HFFc6 (cell line): ENCODE measurements around the gene SLC6A8. TPM values are rescaled to one million over a fixed set of nuclear protein-coding genes. Genes with fewer than 3 reads are reported as not detected.

ENCODE experiments used
- DNase-seq: peaks from one replicate; pipeline ENCODE4 v3.0.0-alpha.2; 2018
- H3K27ac Mint-ChIP-seq: 2 replicates; pipeline ENCODE4 v1.8.0; 2020; ENCODE audit warnings: mild to moderate bottlenecking, mixed read lengths
- H3K27me3 Mint-ChIP-seq: 2 replicates; pipeline ENCODE4 v1.8.0; 2021; ENCODE audit warnings: mild to moderate bottlenecking, moderate library complexity, mixed read lengths; ENCODE audit not compliant: insufficient read depth
- H3K36me3 Mint-ChIP-seq: 2 replicates; pipeline ENCODE4 v1.8.0; 2021; ENCODE audit warnings: low read depth, mixed read lengths
- H3K4me1 Mint-ChIP-seq: 2 replicates; pipeline ENCODE4 v1.8.0; 2020; ENCODE audit warnings: low read depth, mixed read lengths
- H3K4me3 Mint-ChIP-seq: 2 replicates; pipeline ENCODE4 v1.8.0; 2020; ENCODE audit warnings: mild to moderate bottlenecking, moderate library complexity, mixed read lengths
- H3K9me3 Mint-ChIP-seq: 2 replicates; pipeline ENCODE4 v1.8.0; 2020; ENCODE audit warnings: mild to moderate bottlenecking, mixed read lengths
- CTCF ChIP-seq: fragments of 200-600 bp; sonication (generic); IDR thresholded peaks from 2 replicates; pipeline ENCODE4 v1.5.0; 2021; ENCODE audit warnings: antibody characterized with exemption, mild to moderate bottlenecking
- total RNA-seq, 6 experiments: library from RNA; stranded (reverse); fragmentation: NEBNext Ultra II Directional; extraction: Animal tissue kit (Norgen Biotek cat#: 25700); gene quantifications; 2 replicates in 1 of 6; 3 replicates in 5 of 6; pipeline ENCODE4 v1.2.3, GENCODE V29; 2021

The SLC6A8 gene
- total RNA-seq, 6 experiments from 2014 or later = 14.0 to 33.8 (median 17.7) TPM

GRCh38 chrX:153647461-153648357, 40.0 kb upstream of the SLC6A8 start:
- no peak for DNase-seq
- Mint-ChIP-seq H3K4me1 (no peaks in the 10 kb centered on the region), H3K36me3 (no peaks in the 10 kb centered on the region)

GRCh38 chrX:153648358-153649177, 39.2 kb upstream of the SLC6A8 start:
- no peak for TF ChIP-seq CTCF
- no peaks in the 10 kb centered on the region for H3K36me3 Mint-ChIP-seq
- H3K27me3 Mint-ChIP-seq = peaks cover 9% of the 10 kb centered on the region
- H3K9me3 Mint-ChIP-seq = no peaks in the 10 kb centered on the region
- H3K4me3 Mint-ChIP-seq = no peak overlapping the region
- no peak overlapping the region for H3K27ac Mint-ChIP-seq
- no peaks in the 10 kb centered on the region for H3K4me1 Mint-ChIP-seq
- DNase-seq = no peak

More at GRCh38 chrX:153647461-153648357, 40.0 kb upstream of the SLC6A8 start:
- Mint-ChIP-seq H3K4me3 (no peak overlapping the region), H3K27me3 (peaks cover 9% of the 10 kb centered on the region), H3K9me3 (no peaks in the 10 kb centered on the region), H3K27ac (no peak overlapping the region)
- TF ChIP-seq CTCF = no peak

GRCh38 chrX:153649178-153649914, 38.4 kb upstream of the SLC6A8 start:
- no peaks in the 10 kb centered on the region for H3K36me3 Mint-ChIP-seq
- H3K9me3 Mint-ChIP-seq = no peaks in the 10 kb centered on the region
- no peak for DNase-seq
- H3K27ac Mint-ChIP-seq = no peak overlapping the region
- H3K4me3 Mint-ChIP-seq = no peak overlapping the region
- peaks cover 7% of the 10 kb centered on the region for H3K27me3 Mint-ChIP-seq
- no peaks in the 10 kb centered on the region for H3K4me1 Mint-ChIP-seq
- peak; percentile 56 for TF ChIP-seq CTCF

- TF ChIP-seq CTCF = no peak
- Mint-ChIP-seq H3K27me3 (peaks cover 10% of the 10 kb centered on the region), H3K27ac (no peak overlapping the region), H3K4me1 (no peaks in the 10 kb centered on the region), H3K9me3 (no peaks in the 10 kb centered on the region), H3K4me3 (no peak overlapping the region), H3K36me3 (no peaks in the 10 kb centered on the region)
- DNase-seq = no peak
Measured at GRCh38 chrX:153649915-153650782, 37.6 kb upstream of the SLC6A8 start.
